Caco-2 (cell line): ENCODE measurements around the gene PALLD. TPM values are rescaled to one million over a fixed set of nuclear protein-coding genes. Genes with fewer than 3 reads are reported as not detected.

Experiments used
- BruUV-seq: library from RNA; stranded (reverse); fragments of 400-500 nt; replicated peaks from 2 replicates; lab custom pipeline; 2021; lab: Mats Ljungman, UMichigan
- CTCF ChIA-PET: fragments of 300-600 bp; sonication (Branson Sonifier 250); formaldehyde crosslinking; loops from one replicate; lab custom pipeline; 2022; ENCODE audit warnings: antibody characterized with exemption; lab: Charles Lee
- POLR2A ChIA-PET: fragments of 300-600 bp; sonication (Branson Sonifier 250); formaldehyde crosslinking; loops from one replicate; lab custom pipeline; 2022; ENCODE audit warnings: antibody characterized with exemption; lab: Charles Lee
- DNase-seq, 2 experiments: peaks; one replicate each; pipeline versions ENCODE4 v3.0.0 to v3.0.0-alpha.2; 2020 to 2022
- H3K27me3 ChIP-seq: replicated peaks from 2 replicates; pipeline ENCODE4 v1.6.0; 2011; ENCODE audit warnings: low read length; ENCODE audit not compliant: control insufficient read depth, insufficient read depth
- H3K36me3 ChIP-seq: 2 replicates; pipeline ENCODE4 v1.5.1; 2011; ENCODE audit warnings: low read length; ENCODE audit not compliant: control insufficient read depth, insufficient read depth
- H3K4me1 ChIP-seq: fragments of 250-450 bp; sonication (Bioruptor Pico); 2 replicates; pipeline ENCODE4 v1.5.1; 2020; ENCODE audit warnings: mild to moderate bottlenecking
- H3K4me3 ChIP-seq: 2 replicates; pipeline ENCODE4 v1.5.1; 2011; ENCODE audit warnings: low read depth, mild to moderate bottlenecking, control low read depth, low read length
- H3K9me3 ChIP-seq: fragments of 250-450 bp; sonication (Bioruptor Pico); 2 replicates; pipeline ENCODE4 v1.5.1; 2020; ENCODE audit warnings: mild to moderate bottlenecking, moderate library complexity
- H3K27ac Mint-ChIP-seq: one replicate; pipeline ENCODE4 v1.8.0; 2022; ENCODE audit warnings: mixed read lengths; ENCODE audit not compliant: unreplicated experiment
- H3K27me3 Mint-ChIP-seq: one replicate; pipeline ENCODE4 v1.8.0; 2022; ENCODE audit warnings: mixed read lengths; ENCODE audit not compliant: insufficient read depth, unreplicated experiment
- H3K36me3 Mint-ChIP-seq: one replicate; pipeline ENCODE4 v1.8.0; 2022; ENCODE audit warnings: mild to moderate bottlenecking, mixed read lengths; ENCODE audit not compliant: insufficient read depth, unreplicated experiment
- H3K4me1 Mint-ChIP-seq: one replicate; pipeline ENCODE4 v1.8.0; 2022; ENCODE audit warnings: low read depth, mixed read lengths; ENCODE audit not compliant: unreplicated experiment
- H3K4me3 Mint-ChIP-seq: one replicate; pipeline ENCODE4 v1.8.0; 2022; ENCODE audit warnings: mild to moderate bottlenecking, moderate library complexity, mixed read lengths; ENCODE audit not compliant: unreplicated experiment
- H3K9me3 Mint-ChIP-seq: one replicate; pipeline ENCODE4 v1.8.0; 2022; ENCODE audit warnings: mixed read lengths; ENCODE audit not compliant: unreplicated experiment
- CTCF ChIP-seq, 2 experiments: fragments of 200-600 bp in 1 of 2; IDR thresholded peaks; 1 replicate in 1 of 2; 2 replicates in 1 of 2; pipeline versions ENCODE4 v1.5.1 to v1.8.0; 2011 to 2022; ENCODE audit warnings: antibody characterized with exemption in 1 of 2, control low read depth in 1 of 2, inconsistent platforms in 1 of 2, low read depth in 1 of 2, low read length in 1 of 2, mild to moderate bottlenecking in 1 of 2, moderate library complexity in 1 of 2; ENCODE audit not compliant: insufficient read depth in 1 of 2, severe bottlenecking in 1 of 2, unreplicated experiment in 1 of 2
- intact Hi-C: fragments of 100-400 bp; cut with micrococcal nuclease; formaldehyde crosslinking; loops from one replicate; pipeline ENCODE4 v1.10.0; 2022; ENCODE audit not compliant: unreplicated experiment
- total RNA-seq: library from RNA; stranded (reverse); gene quantifications from 2 replicates; pipeline ENCODE4 v1.2.3, GENCODE V29; 2022

PALLD gene
- total RNA-seq, 1 experiment from 2014 or later, result 12.3 TPM

DNA sequence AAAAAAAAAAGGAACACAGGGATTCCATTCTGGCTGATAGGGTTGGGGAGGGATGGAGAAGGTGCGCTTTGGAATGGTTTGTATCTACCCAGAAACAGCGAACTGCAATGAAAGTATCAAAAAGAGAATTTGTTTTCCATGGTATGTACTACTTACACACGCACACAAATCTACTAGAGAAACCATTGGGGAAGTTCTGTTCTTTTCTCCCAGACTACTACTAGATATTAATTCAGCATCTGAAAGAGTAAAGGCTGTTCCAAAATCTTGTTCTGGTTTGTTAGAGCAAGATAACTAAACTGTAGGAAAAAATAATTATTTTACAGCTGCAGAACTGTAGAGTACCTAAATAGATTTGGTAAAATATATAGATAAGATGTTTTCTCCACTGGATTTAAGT, 394.8 kb downstream of the PALLD start:
- Mint-ChIP-seq H3K27ac (no peak overlapping the region), H3K36me3 (peaks cover 4% of the 10 kb centered on the region), H3K4me1 (no peaks in the 10 kb centered on the region), H3K27me3 (no peaks in the 10 kb centered on the region), H3K9me3 (no peaks in the 10 kb centered on the region), H3K4me3 (no peak overlapping the region)
- intact Hi-C loops, result no loop called here
- H3K27me3 ChIP-seq, result no peaks in the 10 kb centered on the region
- CTCF ChIA-PET, result no interaction called here
- POLR2A ChIA-PET, result no interaction called here
- H3K4me1 ChIP-seq, result no peaks in the 10 kb centered on the region
- H3K9me3 ChIP-seq, result no peaks in the 10 kb centered on the region
- BruUV-seq, result no TSS peak
- no peaks in the 10 kb centered on the region for H3K36me3 ChIP-seq
- TF ChIP-seq CTCF (IDR thresholded peaks at IDR 0.05; ENCODE audit: insufficient read depth in 1 of 2, low read depth in 1 of 2, low read length in 1 of 2, severe bottlenecking in 1 of 2, unreplicated experiment in 1 of 2), result no peak
- no peak overlapping the region for H3K4me3 ChIP-seq
- DNase-seq, result no peak

DNA sequence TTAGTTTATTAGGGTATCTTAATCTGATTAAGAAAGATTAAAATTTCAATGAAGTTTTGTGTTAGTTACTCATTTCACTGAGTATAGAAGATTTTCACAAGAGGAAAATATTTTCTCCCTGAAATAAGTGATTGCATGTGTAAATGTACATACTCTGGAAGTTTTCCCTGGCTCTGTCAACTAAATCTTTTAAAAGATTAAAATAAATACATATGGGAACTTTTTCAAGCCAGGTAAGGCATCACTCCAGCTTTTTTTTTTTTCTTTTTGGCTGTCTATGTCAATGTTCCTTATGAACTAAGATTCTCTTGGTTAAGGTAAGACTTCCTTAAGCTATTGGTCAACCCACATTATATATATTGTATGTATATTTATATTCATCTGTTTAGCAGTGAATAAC, 395.6 kb downstream of the PALLD start:
- Histone ChIP-seq H3K9me3 (no peaks in the 10 kb centered on the region), H3K4me1 (no peaks in the 10 kb centered on the region), H3K27me3 (no peaks in the 10 kb centered on the region), H3K4me3 (no peak overlapping the region), H3K36me3 (no peaks in the 10 kb centered on the region)
- POLR2A ChIA-PET, result no interaction called here
- no peak overlapping the region for H3K4me3 Mint-ChIP-seq
- H3K4me1 Mint-ChIP-seq, result no peaks in the 10 kb centered on the region
- no TSS peak for BruUV-seq
- no peaks in the 10 kb centered on the region for H3K9me3 Mint-ChIP-seq
- CTCF ChIA-PET, result no interaction called here
- peaks cover 4% of the 10 kb centered on the region for H3K36me3 Mint-ChIP-seq
- no peak for TF ChIP-seq CTCF (IDR thresholded peaks at IDR 0.05; ENCODE audit: insufficient read depth in 1 of 2, low read depth in 1 of 2, low read length in 1 of 2, severe bottlenecking in 1 of 2, unreplicated experiment in 1 of 2)
- DNase-seq, result no peak
- H3K27me3 Mint-ChIP-seq, result no peaks in the 10 kb centered on the region
- no peak overlapping the region for H3K27ac Mint-ChIP-seq
- intact Hi-C loops, result no loop called here

DNA sequence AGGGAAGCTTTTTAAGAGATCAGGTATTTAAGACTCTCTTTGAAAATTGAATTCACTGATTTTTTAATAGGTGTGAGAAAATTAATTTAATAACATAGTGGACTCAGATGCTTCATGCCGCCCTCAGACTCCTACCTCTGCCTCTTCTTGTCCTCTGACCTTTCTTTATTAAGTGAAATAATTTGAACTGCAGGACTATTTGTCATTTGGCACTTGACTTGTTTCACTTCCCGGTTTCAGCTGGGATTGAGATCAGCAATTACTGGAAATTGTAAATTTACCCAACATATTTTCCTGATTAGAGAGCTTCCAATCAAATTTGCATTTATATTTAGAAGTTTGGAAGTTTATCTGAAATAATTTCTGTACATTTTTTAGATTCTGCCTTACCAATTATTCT, 396.4 kb downstream of the PALLD start:
- no peaks in the 10 kb centered on the region for H3K4me1 Mint-ChIP-seq
- no peak for DNase-seq
- H3K27me3 Mint-ChIP-seq, result no peaks in the 10 kb centered on the region
- Histone ChIP-seq H3K4me1 (no peaks in the 10 kb centered on the region), H3K36me3 (no peaks in the 10 kb centered on the region), H3K9me3 (no peaks in the 10 kb centered on the region), H3K27me3 (no peaks in the 10 kb centered on the region), H3K4me3 (no peak overlapping the region)
- H3K36me3 Mint-ChIP-seq, result peaks cover 4% of the 10 kb centered on the region
- no peak overlapping the region for H3K4me3 Mint-ChIP-seq
- ChIA-PET CTCF (no interaction called here), POLR2A (no interaction called here)
- H3K9me3 Mint-ChIP-seq, result no peaks in the 10 kb centered on the region
- H3K27ac Mint-ChIP-seq, result no peak overlapping the region
- no peak for TF ChIP-seq CTCF (IDR thresholded peaks at IDR 0.05; ENCODE audit: insufficient read depth in 1 of 2, low read depth in 1 of 2, low read length in 1 of 2, severe bottlenecking in 1 of 2, unreplicated experiment in 1 of 2)
- intact Hi-C loops, result no loop called here
- BruUV-seq, result no TSS peak
